HepG2 (cell line): ENCODE measurements around the gene UCKL1. TPM values are rescaled to one million over a fixed set of nuclear protein-coding genes. Genes with fewer than 3 reads are reported as not detected.

Experiments used
- ARNT2 ChIP-seq: sonication (generic); formaldehyde crosslinking; IDR thresholded peaks from 2 replicates; pipeline ENCODE4 v1.8.0; 2022; ENCODE audit warnings: mild to moderate bottlenecking, low read depth, missing genetic modification reagents, moderate library complexity
- CEBPG ChIP-seq: IDR thresholded peaks from 2 replicates; pipeline ENCODE4 v1.6.1; 2016
- FOSL2 ChIP-seq: sonication (generic); formaldehyde crosslinking; IDR thresholded peaks from 2 replicates; pipeline ENCODE4 v1.4.0; 2020; ENCODE audit warnings: missing genetic modification reagents
- FOXC1 ChIP-seq: sonication (generic); formaldehyde crosslinking; IDR thresholded peaks from 2 replicates; pipeline ENCODE4 v1.8.0; 2022; ENCODE audit warnings: mild to moderate bottlenecking, missing genetic modification reagents, borderline replicate concordance
- GLMP ChIP-seq: sonication (generic); formaldehyde crosslinking; IDR thresholded peaks from 2 replicates; pipeline ENCODE4 v1.9.0; 2021; ENCODE audit warnings: missing genetic modification reagents, mild to moderate bottlenecking, borderline replicate concordance
- HMGA1 ChIP-seq: sonication (generic); formaldehyde crosslinking; conservative IDR thresholded peaks from 2 replicates; pipeline ENCODE4 v1.4.0; 2020; ENCODE audit warnings: missing genetic modification reagents
- HOMEZ ChIP-seq: IDR thresholded peaks from 2 replicates; pipeline ENCODE4 v1.6.1; 2016; ENCODE audit warnings: low read depth
- IRF2 ChIP-seq: IDR thresholded peaks from 2 replicates; pipeline ENCODE4 v1.6.1; 2018; ENCODE audit warnings: missing genetic modification reagents, missing compliant biosample characterization
- KLF13 ChIP-seq: sonication (generic); formaldehyde crosslinking; IDR thresholded peaks from 2 replicates; pipeline ENCODE4 v1.4.0; 2020; ENCODE audit warnings: mild to moderate bottlenecking, missing genetic modification reagents
- MTA3 ChIP-seq: sonication (generic); formaldehyde crosslinking; IDR thresholded peaks from 2 replicates; pipeline ENCODE4 v1.4.0; 2020; ENCODE audit warnings: missing genetic modification reagents
- MXD4 ChIP-seq: IDR thresholded peaks from 2 replicates; pipeline ENCODE4 v1.6.1; 2016; ENCODE audit warnings: mild to moderate bottlenecking, missing biosample characterization, missing genetic modification reagents
- POLR2A ChIP-seq, 2 experiments: IDR thresholded peaks; 2 replicates each; pipeline ENCODE4 v1.6.1; 2011; ENCODE audit warnings: low read depth in 2 of 2, low read length in 2 of 2, mild to moderate bottlenecking in 1 of 2, moderate library complexity in 1 of 2; ENCODE audit not compliant: insufficient read depth in 1 of 2
- PTBP1 ChIP-seq: fragments of 200-400 bp; formaldehyde crosslinking; IDR thresholded peaks from 2 replicates; pipeline ENCODE4 v1.6.1; 2018; ENCODE audit warnings: low read length, low read depth; ENCODE audit not compliant: poor library complexity, severe bottlenecking
- RFX1 ChIP-seq: fragments of 450-650 bp; IDR thresholded peaks from 2 replicates; pipeline ENCODE4 v1.6.1; 2017
- SAFB2 ChIP-seq: sonication (generic); formaldehyde crosslinking; IDR thresholded peaks from 2 replicates; pipeline ENCODE4 v1.5.1; 2020; ENCODE audit warnings: missing genetic modification reagents, low read depth, mild to moderate bottlenecking, borderline replicate concordance
- SNAPC2 ChIP-seq: sonication (generic); formaldehyde crosslinking; IDR thresholded peaks from 2 replicates; pipeline ENCODE4 v1.8.1; 2022; ENCODE audit warnings: mild to moderate bottlenecking, missing genetic modification reagents
- SNRNP70 ChIP-seq: fragments of 200-400 bp; formaldehyde crosslinking; IDR thresholded peaks from 2 replicates; pipeline ENCODE4 v1.6.1; 2017; ENCODE audit warnings: mild to moderate bottlenecking, low read depth, low read length, moderate library complexity
- SP5 ChIP-seq: IDR thresholded peaks from 2 replicates; pipeline ENCODE4 v1.6.1; 2016; ENCODE audit warnings: low read depth, borderline replicate concordance
- TEAD3 ChIP-seq: optimal IDR thresholded peaks from 2 replicates; pipeline ENCODE3; 2016; ENCODE audit warnings: borderline replicate concordance
- ZFP36L2 ChIP-seq: sonication (generic); formaldehyde crosslinking; IDR thresholded peaks from 2 replicates; pipeline ENCODE4 v1.4.0; 2020; ENCODE audit warnings: missing genetic modification reagents
- ZFP37 ChIP-seq: sonication (generic); formaldehyde crosslinking; IDR thresholded peaks from 2 replicates; pipeline ENCODE4 v1.4.0; 2020; ENCODE audit warnings: missing genetic modification reagents, borderline replicate concordance
- ZMYM3 ChIP-seq: sonication (generic); formaldehyde crosslinking; IDR thresholded peaks from 2 replicates; pipeline ENCODE4 v1.5.1; 2020; ENCODE audit warnings: mild to moderate bottlenecking, missing genetic modification reagents
- ZNF234 ChIP-seq: sonication (generic); formaldehyde crosslinking; conservative IDR thresholded peaks from 2 replicates; pipeline ENCODE4 v1.5.1; 2020; ENCODE audit warnings: mild to moderate bottlenecking, missing genetic modification reagents
- ZNF256 ChIP-seq: sonication (generic); formaldehyde crosslinking; conservative IDR thresholded peaks from 2 replicates; pipeline ENCODE4 v1.4.0; 2020; ENCODE audit warnings: missing genetic modification reagents
- ZNF260 ChIP-seq: sonication (generic); formaldehyde crosslinking; IDR thresholded peaks from 2 replicates; pipeline ENCODE4 v1.4.0; 2020; ENCODE audit warnings: missing genetic modification reagents, low read depth, mild to moderate bottlenecking, borderline replicate concordance
- ZNF274 ChIP-seq: sonication (generic); formaldehyde crosslinking; IDR thresholded peaks from 2 replicates; pipeline ENCODE4 v1.5.1; 2020; ENCODE audit warnings: mild to moderate bottlenecking, missing genetic modification reagents
- ZNF557 ChIP-seq: sonication (generic); formaldehyde crosslinking; IDR thresholded peaks from 2 replicates; pipeline ENCODE4 v1.4.0; 2020; ENCODE audit warnings: missing genetic modification reagents
- ZNF619 ChIP-seq: sonication (generic); formaldehyde crosslinking; IDR thresholded peaks from 2 replicates; pipeline ENCODE4 v1.4.0; 2020; ENCODE audit warnings: mild to moderate bottlenecking, missing genetic modification reagents
- ZNF788 ChIP-seq: sonication (generic); formaldehyde crosslinking; IDR thresholded peaks from 2 replicates; pipeline ENCODE4 v1.5.0; 2020; ENCODE audit warnings: mild to moderate bottlenecking, missing genetic modification reagents, borderline replicate concordance
- ZNF879 ChIP-seq: sonication (generic); formaldehyde crosslinking; IDR thresholded peaks from 2 replicates; pipeline ENCODE4 v1.8.1; 2023; ENCODE audit warnings: missing genetic modification reagents
- ZSCAN21 ChIP-seq: sonication (generic); formaldehyde crosslinking; IDR thresholded peaks from 2 replicates; pipeline ENCODE4 v1.8.0; 2022; ENCODE audit warnings: mild to moderate bottlenecking, missing genetic modification reagents, moderate library complexity, borderline replicate concordance
- polyA plus RNA-seq, 8 experiments: library from polyadenylated mRNA; depleted of rRNA in 3 of 8; stranded (reverse) in 7 of 8; unstranded in 1 of 8; fragments of >200 nt; fragmentation: Illumina TruSeq in 4 of 8; extraction: Trizol in 4 of 8; gene quantifications; 2 replicates each; pipeline versions ENCODE4 v1.2.1 to v1.2.3, GENCODE V29; 2011 to 2016; ENCODE audit warnings: low read depth in 4 of 8, missing spikeins in 1 of 8, mixed read lengths in 1 of 8; ENCODE audit not compliant: insufficient read depth in 1 of 8
- total RNA-seq, 5 experiments: library from RNA; depleted of rRNA; stranded (reverse); fragments of >200 nt; fragmentation: Illumina TruSeq; extraction: Trizol; gene quantifications; 2 replicates each; pipeline ENCODE4 v1.2.3, GENCODE V29; 2016; ENCODE audit warnings: low read depth in 1 of 5

UCKL1 gene
- total and polyA plus RNA-seq, 2 of the 13 experiments (the other 11 are each of a cell fraction or from before 2014, with no cell fraction given) = 50.2 to 126 TPM

- TF ChIP-seq HMGA1 (CRISPR knock-in tag) (no peak), ZNF557 (CRISPR knock-in tag) (peak; percentile 92), ZNF788 (CRISPR knock-in tag) (peak; percentile 89; the same call in 1 of the 2 replicates), ZFP37 (CRISPR knock-in tag) (peak; percentile 93), KLF13 (CRISPR knock-in tag) (no peak; the same call in 1 of the 2 replicates), FOSL2 (CRISPR knock-in tag) (peak; percentile 59; the same call in 1 of the 2 replicates), SAFB2 (peak; percentile 79), MXD4 (peak; percentile 94), ZNF256 (CRISPR knock-in tag) (peak; percentile 68; the same call in 1 of the 2 replicates), GLMP (CRISPR knock-in tag) (no peak; the same call in 1 of the 2 replicates), FOXC1 (no peak; the same call in 1 of the 2 replicates), CEBPG (no peak), POLR2A (IDR thresholded peaks at IDR 0.05; ENCODE audit: insufficient read depth in 1 of 2, low read depth in 2 of 2, low read length in 2 of 2) (no peak), ZNF234 (CRISPR knock-in tag) (no peak; the same call in 1 of the 2 replicates), ZMYM3 (CRISPR knock-in tag) (peak; percentile 59; the same call in 1 of the 2 replicates), SP5 (CRISPR knock-in tag) (peak; percentile 97), TEAD3 (peak; percentile 76), ZSCAN21 (peak; percentile 63), IRF2 (CRISPR knock-in tag) (peak; percentile 81), ZFP36L2 (CRISPR knock-in tag) (peak; percentile 78; the same call in 1 of the 2 replicates), ZNF879 (CRISPR knock-in tag) (peak; percentile 96), RFX1 (no peak), HOMEZ (0 out of 2 replicates have a peak, but pooled peaks have one; percentile 66), ZNF260 (CRISPR knock-in tag) (no peak), PTBP1 (no peak), SNRNP70 (no peak), ARNT2 (CRISPR knock-in tag) (peak; percentile 91), ZNF274 (CRISPR knock-in tag) (peak; percentile 80; the same call in 1 of the 2 replicates), SNAPC2 (no peak), MTA3 (CRISPR knock-in tag) (no peak), ZNF619 (CRISPR knock-in tag) (0 out of 2 replicates have a peak, but pooled peaks have one; percentile 45)
Measured at GRCh38 chr20:63978319-63979228, 22.4 kb upstream of the UCKL1 start (continued).
